ENCODE data around the gene ZCCHC14.

GRCh38 chr16:87422106-87422505 is 70.7 kb downstream of the ZCCHC14 start:
- TF ChIP-seq, protein P1, sequence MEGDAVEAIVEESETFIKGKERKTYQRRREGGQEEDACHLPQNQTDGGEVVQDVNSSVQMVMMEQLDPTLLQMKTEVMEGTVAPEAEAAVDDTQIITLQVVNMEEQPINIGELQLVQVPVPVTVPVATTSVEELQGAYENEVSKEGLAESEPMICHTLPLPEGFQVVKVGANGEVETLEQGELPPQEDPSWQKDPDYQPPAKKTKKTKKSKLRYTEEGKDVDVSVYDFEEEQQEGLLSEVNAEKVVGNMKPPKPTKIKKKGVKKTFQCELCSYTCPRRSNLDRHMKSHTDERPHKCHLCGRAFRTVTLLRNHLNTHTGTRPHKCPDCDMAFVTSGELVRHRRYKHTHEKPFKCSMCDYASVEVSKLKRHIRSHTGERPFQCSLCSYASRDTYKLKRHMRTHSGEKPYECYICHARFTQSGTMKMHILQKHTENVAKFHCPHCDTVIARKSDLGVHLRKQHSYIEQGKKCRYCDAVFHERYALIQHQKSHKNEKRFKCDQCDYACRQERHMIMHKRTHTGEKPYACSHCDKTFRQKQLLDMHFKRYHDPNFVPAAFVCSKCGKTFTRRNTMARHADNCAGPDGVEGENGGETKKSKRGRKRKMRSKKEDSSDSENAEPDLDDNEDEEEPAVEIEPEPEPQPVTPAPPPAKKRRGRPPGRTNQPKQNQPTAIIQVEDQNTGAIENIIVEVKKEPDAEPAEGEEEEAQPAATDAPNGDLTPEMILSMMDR (IDR thresholded peaks at IDR 0.05 in 2 of 3, conservative IDR thresholded peaks at IDR 0.05 in 1 of 3; ENCODE audit: borderline replicate concordance in 1 of 3, insufficient read depth in 1 of 3, low read depth in 2 of 3, low read length in 2 of 3), result no peak
- no peak for TF ChIP-seq EZH2phosphoT487 (IDR thresholded peaks at IDR 0.05; ENCODE audit: borderline replicate concordance)
- no peak for TF ChIP-seq POLR2A (IDR thresholded peaks at IDR 0.05; ENCODE audit: borderline replicate concordance, extremely low read depth, insufficient read depth, insufficient read length)
- no peak for TF ChIP-seq EGR1 (IDR thresholded peaks at IDR 0.05; ENCODE audit: low read depth)
- TF ChIP-seq RAD21 (IDR thresholded peaks at IDR 0.05; ENCODE audit: low read depth), result no peak
- no peak for TF ChIP-seq POLR2AphosphoS5 (IDR thresholded peaks at IDR 0.05; ENCODE audit: low read depth, low read length)

All from HCT116 (cell line).